ENCODE results near the gene NUP153. TPM values are rescaled to one million over a fixed set of nuclear protein-coding genes. Genes with fewer than 3 reads are reported as not detected.

Gene NUP153
- total RNA-seq, 2 experiments from 2014 or later: 72.5 to 88.0 TPM

DNA sequence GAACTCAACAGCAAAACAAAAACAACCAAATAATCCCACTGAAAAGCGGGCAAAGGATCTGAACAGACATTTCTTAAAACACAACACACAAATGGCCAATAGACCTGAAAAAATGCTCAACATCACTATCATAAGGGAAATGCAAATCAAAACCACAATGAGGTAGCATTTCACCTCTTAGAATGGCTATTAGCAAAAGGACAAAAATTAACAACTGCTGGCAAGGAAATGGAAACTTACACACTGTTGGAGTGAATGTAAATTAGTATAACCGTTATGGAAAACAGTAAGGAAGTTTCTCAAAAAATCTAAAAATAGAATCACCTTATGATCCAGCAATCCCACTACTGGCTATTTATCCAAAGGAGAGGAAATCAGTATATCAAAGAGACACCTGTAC is 85.7 kb downstream of the NUP153 start:
- Histone ChIP-seq H2AFZ (ENCODE audit: low read length) (no peak overlapping the region), H3K4me2 (ENCODE audit: low read length) (peak overlapping the region; percentile 37), H3K9me3 (ENCODE audit: low read length) (no peaks in the 10 kb centered on the region), H4K20me1 (ENCODE audit: insufficient read depth, low read length) (peaks cover 8% of the 10 kb centered on the region; the same call in 1 of the 2 replicates), H3K36me3 (ENCODE audit: insufficient read depth, low read length) (peaks cover 97% of the 10 kb centered on the region), H3K27ac (ENCODE audit: low read depth, low read length, poor library complexity, severe bottlenecking) (peak overlapping the region; percentile 52), H3K9me2 (ENCODE audit: insufficient read depth, low read length) (no peaks in the 10 kb centered on the region), H3K4me1 (ENCODE audit: insufficient read depth, low read length, poor library complexity, severe bottlenecking) (peaks cover 22% of the 10 kb centered on the region), H3K4me3 (ENCODE audit: low read depth, low read length, poor library complexity, severe bottlenecking) (no peak overlapping the region), H3K79me2 (ENCODE audit: insufficient read depth, low read depth, low read length) (peaks cover 84% of the 10 kb centered on the region; the same call in 1 of the 2 replicates)
- no TSS peak for BruUV-seq (replicated peaks)
- POLR2A ChIA-PET: interaction anchor here (0.6 to 2.3 kb wide), 5 partner anchors 13 to 57 kb away, joined by 3 to 10 read pairs (median 5); partner anchors contain the start of gene FAM8A1
- TF ChIP-seq EZH2phosphoT487 (IDR thresholded peaks at IDR 0.05; ENCODE audit: borderline replicate concordance, low read depth, low read length): no peak
- TF ChIP-seq, protein P1, sequence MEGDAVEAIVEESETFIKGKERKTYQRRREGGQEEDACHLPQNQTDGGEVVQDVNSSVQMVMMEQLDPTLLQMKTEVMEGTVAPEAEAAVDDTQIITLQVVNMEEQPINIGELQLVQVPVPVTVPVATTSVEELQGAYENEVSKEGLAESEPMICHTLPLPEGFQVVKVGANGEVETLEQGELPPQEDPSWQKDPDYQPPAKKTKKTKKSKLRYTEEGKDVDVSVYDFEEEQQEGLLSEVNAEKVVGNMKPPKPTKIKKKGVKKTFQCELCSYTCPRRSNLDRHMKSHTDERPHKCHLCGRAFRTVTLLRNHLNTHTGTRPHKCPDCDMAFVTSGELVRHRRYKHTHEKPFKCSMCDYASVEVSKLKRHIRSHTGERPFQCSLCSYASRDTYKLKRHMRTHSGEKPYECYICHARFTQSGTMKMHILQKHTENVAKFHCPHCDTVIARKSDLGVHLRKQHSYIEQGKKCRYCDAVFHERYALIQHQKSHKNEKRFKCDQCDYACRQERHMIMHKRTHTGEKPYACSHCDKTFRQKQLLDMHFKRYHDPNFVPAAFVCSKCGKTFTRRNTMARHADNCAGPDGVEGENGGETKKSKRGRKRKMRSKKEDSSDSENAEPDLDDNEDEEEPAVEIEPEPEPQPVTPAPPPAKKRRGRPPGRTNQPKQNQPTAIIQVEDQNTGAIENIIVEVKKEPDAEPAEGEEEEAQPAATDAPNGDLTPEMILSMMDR (conservative IDR thresholded peaks at IDR 0.05; ENCODE audit: low read length): no peak
- intact Hi-C loops (cut with micrococcal nuclease; ENCODE audit: unreplicated experiment): no loop called here
- DNase-seq (ENCODE audit: low spot score): peak; percentile 24
- CTCF ChIA-PET (ENCODE audit: unreplicated experiment): no interaction called here

DNA sequence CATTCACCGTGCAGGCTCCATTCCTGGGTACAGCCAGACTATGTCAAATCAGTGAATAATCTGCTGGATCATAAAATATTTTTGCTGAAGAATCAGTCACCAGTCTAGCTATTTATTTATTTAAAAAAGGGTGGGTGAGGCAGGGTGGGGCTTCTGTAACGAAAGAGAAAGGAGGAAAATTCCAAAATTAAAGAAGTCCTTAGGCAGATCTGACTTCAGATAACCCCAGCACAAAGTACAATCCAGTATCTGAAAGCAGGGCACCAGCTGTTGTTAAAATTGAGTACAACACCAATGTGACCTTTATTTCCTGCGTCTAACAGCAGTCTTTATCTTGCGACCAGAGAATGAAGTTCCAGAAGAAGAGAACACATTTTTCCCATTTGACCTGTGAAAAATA is 90.9 kb downstream of the NUP153 start:
- ChIA-PET CTCF (ENCODE audit: unreplicated experiment) (no interaction called here), POLR2A (interaction anchor here (0.6 kb wide), 2 partner anchors 88 to 644 kb away, joined by 3 read pairs; no protein-coding TSS in a partner anchor)
- H3K27ac ChIP-seq (ENCODE audit: low read depth, low read length, poor library complexity, severe bottlenecking): no peak overlapping the region

DNA sequence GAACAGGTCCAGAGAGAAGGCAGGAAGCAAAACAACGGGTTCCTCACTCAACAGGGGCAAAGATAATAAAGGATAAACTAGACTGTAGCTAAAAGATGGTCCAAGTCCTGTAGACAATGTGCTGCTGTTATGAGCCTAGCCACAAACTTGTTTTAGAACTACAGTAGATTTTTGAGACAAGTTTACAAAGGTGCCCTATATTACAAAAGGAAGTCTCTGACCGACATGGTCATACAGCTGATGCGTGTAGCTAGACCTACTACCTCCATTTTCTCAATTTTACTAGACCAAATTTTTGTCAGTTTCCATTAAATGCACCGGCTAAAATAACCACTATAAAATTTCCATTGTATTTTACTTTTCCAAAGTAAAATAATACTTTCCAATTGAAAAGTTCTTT is 94.7 kb downstream of the NUP153 start:
- H3K9me3 ChIP-seq (ENCODE audit: low read length): no peaks in the 10 kb centered on the region
- H3K9me2 ChIP-seq (ENCODE audit: insufficient read depth, low read length): no peaks in the 10 kb centered on the region
- intact Hi-C loops (cut with micrococcal nuclease; ENCODE audit: unreplicated experiment): no loop called here
- TF ChIP-seq, protein P1 (conservative IDR thresholded peaks at IDR 0.05; ENCODE audit: low read length): no peak
- TF ChIP-seq EZH2phosphoT487 (IDR thresholded peaks at IDR 0.05; ENCODE audit: borderline replicate concordance, low read depth, low read length): no peak
- ChIA-PET CTCF (ENCODE audit: unreplicated experiment) (no interaction called here), POLR2A (interaction anchor here (1.0 to 3.2 kb wide), 2 partner anchors 10 to 42 kb away, joined by 3 to 28 read pairs; partner anchors contain the start of gene FAM8A1)
- no peak for DNase-seq (ENCODE audit: low spot score)
- no peak overlapping the region for H2AFZ ChIP-seq (ENCODE audit: low read length)
- no TSS peak for BruUV-seq (replicated peaks)
- H3K4me2 ChIP-seq (ENCODE audit: low read length): no peak overlapping the region
- H3K79me2 ChIP-seq (ENCODE audit: insufficient read depth, low read depth, low read length): no peaks in the 10 kb centered on the region
- no peak overlapping the region for H3K4me3 ChIP-seq (ENCODE audit: low read depth, low read length, poor library complexity, severe bottlenecking)
- peaks cover 87% of the 10 kb centered on the region for H3K36me3 ChIP-seq (ENCODE audit: insufficient read depth, low read length)
- no peaks in the 10 kb centered on the region; the same call in 1 of the 2 replicates for H4K20me1 ChIP-seq (ENCODE audit: insufficient read depth, low read length)
- no peaks in the 10 kb centered on the region for H3K4me1 ChIP-seq (ENCODE audit: insufficient read depth, low read length, poor library complexity, severe bottlenecking)
- H3K27ac ChIP-seq (ENCODE audit: low read depth, low read length, poor library complexity, severe bottlenecking): no peak overlapping the region

More for the DNA sequence above, 90.9 kb downstream of the NUP153 start:
- peaks cover 90% of the 10 kb centered on the region for H3K36me3 ChIP-seq (ENCODE audit: insufficient read depth, low read length)
- peaks cover 7% of the 10 kb centered on the region; the same call in 1 of the 2 replicates for H4K20me1 ChIP-seq (ENCODE audit: insufficient read depth, low read length)
- peaks cover 6% of the 10 kb centered on the region for H3K4me1 ChIP-seq (ENCODE audit: insufficient read depth, low read length, poor library complexity, severe bottlenecking)
- BruUV-seq (replicated peaks): no TSS peak
- peaks cover 32% of the 10 kb centered on the region; the same call in 1 of the 2 replicates for H3K79me2 ChIP-seq (ENCODE audit: insufficient read depth, low read depth, low read length)
- H2AFZ ChIP-seq (ENCODE audit: low read length): no peak overlapping the region
- H3K9me3 ChIP-seq (ENCODE audit: low read length): no peaks in the 10 kb centered on the region
- no peak for TF ChIP-seq EZH2phosphoT487 (IDR thresholded peaks at IDR 0.05; ENCODE audit: borderline replicate concordance, low read depth, low read length)
- TF ChIP-seq, protein P1 (conservative IDR thresholded peaks at IDR 0.05; ENCODE audit: low read length): no peak
- no peak overlapping the region for H3K4me2 ChIP-seq (ENCODE audit: low read length)
- H3K4me3 ChIP-seq (ENCODE audit: low read depth, low read length, poor library complexity, severe bottlenecking): no peak overlapping the region
- no peaks in the 10 kb centered on the region for H3K9me2 ChIP-seq (ENCODE audit: insufficient read depth, low read length)
- no peak for DNase-seq (ENCODE audit: low spot score)
- intact Hi-C loops (cut with micrococcal nuclease; ENCODE audit: unreplicated experiment): no loop called here

All from OCI-LY7 (cell line).